DMS79 treated with DMSO at 0.1 percent for 48 hours (cell line): Measurements from ENCODE around the gene RFX3.

ENCODE experiments used
- DNase-seq: peaks from one replicate; lab custom pipeline; 2025; lab: John Stamatoyannopoulos, UW

The RFX3 gene

DNA sequence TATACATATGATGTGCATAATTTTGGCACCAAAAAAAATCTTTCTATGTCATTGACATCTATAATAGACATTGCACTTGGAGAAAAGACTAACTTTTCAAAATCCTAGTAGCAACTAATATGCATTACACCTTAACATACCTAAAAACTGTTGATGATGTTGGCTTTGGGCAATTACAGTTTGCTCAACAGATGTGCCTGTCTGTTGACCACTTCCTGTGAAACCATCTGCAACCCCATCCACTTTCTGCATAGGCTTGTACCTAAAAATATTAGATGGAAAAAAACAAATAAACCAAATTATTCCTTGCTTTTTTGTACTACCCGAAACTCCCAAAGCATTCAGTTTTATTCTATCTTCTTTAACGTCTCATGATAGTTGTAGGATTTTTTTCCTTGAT lies 248.6 kb downstream of the RFX3 start:
- no peak for DNase-seq

GRCh38 chr9:3271581-3271980 lies 254.2 kb downstream of the RFX3 start:
- DNase-seq: no peak

GRCh38 chr9:3271157-3271556 lies 254.6 kb downstream of the RFX3 start:
- no peak for DNase-seq

DNA sequence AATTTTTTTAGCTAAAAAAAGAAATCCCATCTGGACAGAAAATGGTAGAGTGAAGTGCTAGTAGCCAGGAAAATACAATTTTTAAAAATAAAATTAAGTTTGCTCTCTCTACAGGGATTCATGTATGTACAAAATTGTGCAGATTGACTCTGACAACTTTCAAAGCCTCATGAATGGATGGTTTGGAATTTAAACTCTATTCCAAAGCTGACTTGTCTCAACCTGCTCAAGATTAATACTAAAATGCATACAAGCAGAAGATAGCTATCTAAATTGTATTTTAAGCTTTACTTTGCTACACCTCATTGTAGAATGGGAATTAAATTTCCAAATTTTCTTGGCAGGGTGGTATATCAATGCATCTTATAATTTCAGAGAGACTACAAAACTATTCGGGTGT lies 257.6 kb downstream of the RFX3 start:
- DNase-seq: no peak

GRCh38 chr9:3263698-3264097 lies 262.1 kb downstream of the RFX3 start:
- no peak for DNase-seq

DNA sequence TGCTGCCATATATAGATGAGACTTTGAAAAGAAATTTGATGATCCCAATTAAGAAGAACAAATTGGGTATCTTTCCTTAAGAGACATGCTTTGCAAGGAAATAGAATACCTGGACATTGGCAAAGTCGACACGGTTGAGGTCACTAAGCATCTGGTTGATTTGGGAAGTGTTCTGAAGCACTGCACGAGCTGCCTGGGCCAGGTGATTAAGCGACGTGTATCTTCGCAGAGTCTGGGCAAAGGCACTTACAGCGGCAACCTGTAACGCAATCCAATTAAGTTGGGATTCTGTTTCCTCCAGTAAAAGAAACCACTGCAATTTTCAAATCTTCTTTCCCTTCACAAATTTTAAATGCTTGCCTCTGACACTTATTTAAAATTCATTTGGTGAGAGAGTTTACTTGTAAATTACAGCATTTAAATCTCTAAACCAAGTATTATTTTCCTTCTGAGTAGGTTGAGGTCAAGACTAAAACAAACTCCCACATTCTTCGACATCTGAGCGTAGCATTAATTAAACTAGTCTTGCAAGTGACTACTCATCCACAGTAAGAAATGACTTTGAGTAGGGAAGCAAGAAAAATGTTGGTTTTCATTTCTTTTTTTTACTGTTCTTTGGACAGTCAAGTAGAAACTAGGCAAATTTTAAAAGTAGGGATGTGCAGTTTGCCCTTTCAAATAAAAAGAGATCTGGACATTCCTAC lies 262.8 kb downstream of the RFX3 start:
- DNase-seq: no peak

GRCh38 chr9:3261484-3261883 lies 264.3 kb downstream of the RFX3 start:
- DNase-seq: no peak

DNA sequence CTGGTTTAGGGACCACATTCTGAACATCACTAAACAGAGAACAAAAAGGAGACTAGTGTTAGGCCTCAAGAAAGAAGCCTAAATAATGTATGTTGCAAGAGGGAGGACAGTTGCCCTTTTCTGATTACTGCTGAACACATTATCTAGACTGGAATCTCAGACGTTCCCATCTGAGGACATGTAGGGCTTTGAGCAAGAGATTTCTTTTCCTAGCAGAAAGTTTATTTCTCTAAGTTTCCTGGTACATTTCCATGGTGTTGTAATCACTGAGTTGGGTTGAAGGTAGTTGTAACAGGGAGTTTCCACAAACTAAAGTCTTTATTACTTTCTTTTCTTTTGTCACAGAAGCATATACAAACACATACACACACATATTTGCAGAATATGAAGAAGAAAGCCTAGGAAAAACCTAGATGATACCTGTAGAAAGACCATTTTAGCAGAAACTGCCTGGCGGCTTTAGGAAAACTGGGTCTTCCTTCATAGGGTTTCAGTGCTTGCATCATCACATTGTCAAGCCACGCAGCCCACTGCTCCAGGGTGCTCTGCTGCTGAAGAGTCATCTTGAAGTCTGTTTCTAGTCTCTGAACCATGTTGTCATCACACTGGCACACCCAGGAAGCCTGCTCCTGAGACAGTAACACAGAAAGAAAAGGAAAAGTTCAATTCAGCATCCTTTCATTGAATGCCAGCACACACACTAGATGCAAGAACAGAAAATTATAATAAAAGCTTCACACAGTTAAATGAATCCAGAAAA lies 269.1 kb downstream of the RFX3 start:
- no peak for DNase-seq

GRCh38 chr9:3251309-3251708 lies 274.5 kb downstream of the RFX3 start:
- no peak for DNase-seq

GRCh38 chr9:3250741-3251140 lies 275.1 kb downstream of the RFX3 start:
- no peak for DNase-seq

GRCh38 chr9:3247211-3247610 lies 278.6 kb downstream of the RFX3 start:
- DNase-seq: no peak

- DNase-seq: no peak
Observed at GRCh38 chr9:3246241-3246640, 279.6 kb downstream of the RFX3 start.

- no peak for DNase-seq
Observed at GRCh38 chr9:3244963-3245653, 280.7 kb downstream of the RFX3 start.

GRCh38 chr9:3243683-3244082 lies 282.1 kb downstream of the RFX3 start:
- no peak for DNase-seq

- DNase-seq: no peak
Observed at GRCh38 chr9:3241290-3241689, 284.5 kb downstream of the RFX3 start.

DNA sequence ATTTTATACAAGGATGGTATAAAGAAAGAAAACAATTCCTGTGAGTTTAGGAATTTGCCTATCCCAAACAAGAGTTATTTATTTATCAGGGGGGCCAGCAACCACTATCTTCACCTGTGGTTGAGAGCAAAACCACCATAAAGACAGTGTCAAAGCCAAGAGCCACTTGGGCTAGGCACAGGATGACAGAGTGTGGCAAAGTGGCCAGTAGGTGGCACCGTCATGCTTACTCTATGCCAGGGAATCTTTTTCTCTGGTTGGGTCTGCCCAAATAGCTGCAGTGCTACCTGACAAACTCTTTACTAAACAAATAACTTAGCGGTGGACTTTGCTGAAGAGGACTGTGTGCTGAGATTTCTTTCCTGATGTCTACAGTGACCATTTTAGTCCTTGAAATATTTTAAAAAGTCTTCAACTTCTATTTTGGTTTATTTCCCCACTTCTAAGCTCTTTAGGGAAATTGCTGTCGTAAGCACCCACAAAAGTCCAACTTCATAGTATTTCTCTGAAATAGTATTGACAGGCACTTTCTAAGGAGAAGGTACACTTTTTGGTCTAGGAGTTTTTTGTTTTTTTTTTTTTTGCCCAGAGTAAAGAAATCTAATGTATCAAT lies 285.0 kb downstream of the RFX3 start:
- DNase-seq: peak; percentile 46

- no peak for DNase-seq
Observed at GRCh38 chr9:3239240-3239639, 286.6 kb downstream of the RFX3 start.

DNA sequence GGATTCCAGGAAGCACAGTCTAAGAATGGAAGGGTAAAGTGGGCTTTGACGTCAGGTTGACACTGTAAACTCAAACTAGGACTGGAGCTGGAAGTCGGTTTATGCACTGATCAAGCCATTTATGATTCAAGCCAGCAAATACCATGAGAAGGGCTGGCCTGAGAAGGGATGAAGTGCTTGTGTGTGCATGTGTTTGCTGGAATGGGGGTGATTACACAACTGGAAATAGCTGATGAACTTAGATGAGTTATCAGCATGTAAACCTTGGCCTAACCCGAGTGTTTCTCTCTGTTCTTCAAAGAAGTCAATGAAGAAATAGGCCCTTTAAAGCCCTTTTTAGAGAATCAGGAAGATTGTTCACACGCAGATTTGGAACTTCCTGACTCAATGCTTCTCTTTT lies 287.6 kb downstream of the RFX3 start:
- DNase-seq: no peak

DNA sequence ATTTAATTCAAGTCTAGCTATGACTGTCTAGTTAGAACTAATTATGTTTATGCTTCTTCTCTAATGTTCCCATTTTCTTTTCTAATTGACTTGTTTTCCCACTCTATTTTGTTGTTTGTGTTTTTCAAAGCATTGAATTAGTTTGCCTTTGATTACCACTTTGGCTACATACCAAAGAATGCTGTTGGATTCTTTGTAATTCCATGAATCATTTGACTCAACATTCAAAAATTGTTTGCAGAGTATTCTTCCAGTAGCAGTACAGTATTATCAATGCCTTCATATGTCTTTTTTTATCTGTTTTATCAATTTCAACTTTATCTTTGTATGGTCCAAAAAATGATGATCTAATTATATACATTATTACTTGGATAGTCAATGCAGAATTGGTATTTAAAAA lies 288.7 kb downstream of the RFX3 start:
- DNase-seq: no peak

DNA sequence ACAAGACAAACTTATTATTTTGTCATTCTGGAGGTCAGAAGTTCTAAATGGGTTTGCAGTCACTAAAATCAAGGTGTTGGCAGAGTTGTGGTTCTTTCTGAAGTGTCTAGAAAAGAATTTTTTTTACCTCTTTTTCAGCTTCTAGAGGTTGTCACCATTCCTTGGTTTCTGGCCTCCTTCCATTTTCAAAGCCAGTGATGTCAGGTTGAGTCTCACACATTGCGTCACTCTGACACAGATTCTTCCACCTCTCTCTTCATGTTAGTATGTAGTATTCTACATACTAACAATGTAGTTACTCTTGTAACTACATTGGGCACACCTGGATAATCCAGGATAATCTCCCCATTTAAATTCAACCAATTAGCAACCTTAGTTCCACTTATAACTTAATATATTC lies 290.3 kb downstream of the RFX3 start:
- no peak for DNase-seq

DNA sequence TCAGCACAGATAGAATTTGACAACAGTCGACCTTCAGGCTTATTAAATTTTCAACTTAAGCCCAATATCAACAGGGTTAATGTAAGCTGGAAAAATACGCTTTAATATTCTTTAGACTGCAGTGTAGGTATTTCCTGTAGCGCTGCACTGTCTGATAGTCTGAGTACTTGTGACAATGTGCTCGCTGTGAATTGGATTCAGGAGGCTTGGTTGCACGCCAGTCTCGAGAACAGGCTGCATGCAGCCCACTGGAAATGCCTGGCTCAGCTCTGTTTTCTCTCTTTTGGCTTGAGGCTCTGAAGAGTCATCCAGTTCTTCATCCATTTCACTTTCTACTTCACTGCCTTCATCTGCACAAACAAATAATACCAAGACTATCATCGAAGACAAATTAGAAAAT lies 300.9 kb downstream of the RFX3 start:
- no peak for DNase-seq

DNA sequence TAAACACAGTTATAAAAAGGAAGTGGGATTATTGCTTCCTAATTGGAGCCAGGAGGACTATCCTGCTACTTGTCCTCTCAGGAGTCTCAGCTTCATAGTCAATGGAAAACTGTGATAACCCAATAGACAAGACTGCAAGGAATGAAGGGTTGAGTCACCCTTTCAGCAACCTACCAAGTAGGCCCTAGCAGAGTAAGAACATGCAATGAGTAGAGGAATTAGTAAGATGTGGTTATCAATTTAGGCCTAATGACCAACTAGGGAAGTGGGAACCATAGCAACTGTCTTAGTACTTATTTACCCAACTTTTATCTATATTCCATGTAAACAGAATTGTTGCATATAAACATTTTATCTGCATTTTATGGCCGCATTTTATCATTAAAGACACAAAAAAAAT lies 310.1 kb downstream of the RFX3 start:
- DNase-seq: no peak

DNA sequence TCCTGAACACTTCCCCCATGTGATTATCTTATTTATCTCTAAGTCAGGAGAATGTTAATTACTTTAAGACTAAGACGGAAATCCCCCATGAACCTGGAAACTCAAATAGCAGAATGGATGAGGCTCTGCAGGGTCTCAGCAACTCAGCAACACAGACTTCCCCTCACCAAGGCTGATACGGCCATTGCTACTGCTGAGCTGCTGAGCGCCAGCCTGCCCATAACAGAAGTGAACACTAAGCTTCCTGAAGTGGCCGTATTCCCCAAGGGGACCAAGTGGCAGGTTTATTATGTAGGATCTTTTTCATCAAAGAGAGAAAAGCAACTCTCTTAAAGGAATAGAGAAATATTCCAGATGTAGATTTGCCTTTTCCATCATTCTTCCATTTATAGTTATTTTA lies 311.1 kb downstream of the RFX3 start:
- no peak for DNase-seq
